Omental fat pad (tissue), 4 donors: ENCODE results near the gene MCM8. TPM values are rescaled to one million over a fixed set of nuclear protein-coding genes. Genes with fewer than 3 reads are reported as not detected.

Source experiments
- ATAC-seq: fragments of 150-250 bp; one replicate; pipeline ENCODE4 v1.9.1; 2016; ENCODE audit warnings: mild to moderate bottlenecking, moderate library complexity; ENCODE audit not compliant: low FRiP score
- DNase-seq: peaks from one replicate; pipeline ENCODE4 v3.0.0-alpha.2; 2019; ENCODE audit warnings: low spot score
- total RNA-seq, 4 donors: library from RNA; depleted of rRNA; stranded (reverse); fragments of >200 nt; gene quantifications; one replicate each; pipeline ENCODE4 v1.1.0, GENCODE V29; 2016
- TF ChIP-seq, protein P1 (sequence below), 3 donors: fragments of 450-650 bp; IDR thresholded peaks; one replicate each; pipeline ENCODE4 v1.5.1; 2016 to 2017; ENCODE audit warnings: antibody characterized with exemption in 3 of 3, mild to moderate bottlenecking in 3 of 3, moderate library complexity in 2 of 3

MCM8 gene
- total RNA-seq, 4 donors from 2014 or later: 2.3 to 8.0 (median 3.1) TPM

DNA sequence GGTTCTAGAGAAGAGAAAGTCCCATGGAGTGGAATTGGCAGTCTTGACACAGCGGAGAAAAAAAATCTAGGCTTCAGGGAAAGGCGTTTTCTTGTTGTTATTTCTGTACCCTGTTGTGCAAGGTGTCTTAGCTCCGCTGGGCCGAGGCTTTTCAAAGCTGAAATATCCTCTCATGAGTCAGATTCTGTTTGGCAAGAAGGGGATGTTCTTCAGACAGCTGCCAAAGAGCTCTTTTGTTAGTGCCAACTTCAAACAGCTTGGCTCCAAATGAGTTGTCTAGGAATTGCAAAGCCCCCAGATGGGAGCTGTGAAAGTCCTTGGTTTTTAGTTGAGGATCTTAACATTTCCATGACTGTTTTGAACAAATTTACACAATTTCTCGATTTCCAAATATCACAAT lies 57.8 kb downstream of the MCM8 start:
- ATAC-seq: peak; percentile 65
- no peak for DNase-seq
- TF ChIP-seq, protein P1, sequence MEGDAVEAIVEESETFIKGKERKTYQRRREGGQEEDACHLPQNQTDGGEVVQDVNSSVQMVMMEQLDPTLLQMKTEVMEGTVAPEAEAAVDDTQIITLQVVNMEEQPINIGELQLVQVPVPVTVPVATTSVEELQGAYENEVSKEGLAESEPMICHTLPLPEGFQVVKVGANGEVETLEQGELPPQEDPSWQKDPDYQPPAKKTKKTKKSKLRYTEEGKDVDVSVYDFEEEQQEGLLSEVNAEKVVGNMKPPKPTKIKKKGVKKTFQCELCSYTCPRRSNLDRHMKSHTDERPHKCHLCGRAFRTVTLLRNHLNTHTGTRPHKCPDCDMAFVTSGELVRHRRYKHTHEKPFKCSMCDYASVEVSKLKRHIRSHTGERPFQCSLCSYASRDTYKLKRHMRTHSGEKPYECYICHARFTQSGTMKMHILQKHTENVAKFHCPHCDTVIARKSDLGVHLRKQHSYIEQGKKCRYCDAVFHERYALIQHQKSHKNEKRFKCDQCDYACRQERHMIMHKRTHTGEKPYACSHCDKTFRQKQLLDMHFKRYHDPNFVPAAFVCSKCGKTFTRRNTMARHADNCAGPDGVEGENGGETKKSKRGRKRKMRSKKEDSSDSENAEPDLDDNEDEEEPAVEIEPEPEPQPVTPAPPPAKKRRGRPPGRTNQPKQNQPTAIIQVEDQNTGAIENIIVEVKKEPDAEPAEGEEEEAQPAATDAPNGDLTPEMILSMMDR (IDR thresholded peaks at IDR 0.05): no peak

DNA sequence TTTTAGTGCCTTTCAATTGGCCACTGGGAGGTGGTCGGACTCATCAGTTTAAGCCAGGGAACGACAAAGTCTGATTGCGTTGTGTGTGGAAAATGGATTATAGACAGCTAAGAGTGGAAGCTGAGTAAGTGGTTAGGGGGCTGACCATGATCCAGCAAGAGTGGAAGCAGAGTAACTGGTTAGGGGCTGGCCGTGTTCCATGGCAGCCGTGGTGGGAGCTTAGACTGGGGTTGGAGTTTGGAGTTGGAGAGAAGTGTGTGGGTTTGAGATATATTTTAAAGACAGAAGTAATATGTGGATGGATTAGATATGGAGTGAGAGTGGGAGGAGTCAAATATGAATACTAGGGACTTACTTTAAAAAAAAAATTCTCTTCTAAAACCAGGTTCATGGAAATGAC lies 61.7 kb downstream of the MCM8 start:
- ATAC-seq: no peak
- TF ChIP-seq, protein P1 (IDR thresholded peaks at IDR 0.05): no peak

GRCh38 chr20:6014017-6014416 lies 63.6 kb downstream of the MCM8 start:
- no peak for ATAC-seq
- DNase-seq: no peak
- TF ChIP-seq, protein P1 (IDR thresholded peaks at IDR 0.05): no peak

More for the DNA sequence above, 61.7 kb downstream of the MCM8 start:
- no peak for DNase-seq

- DNase-seq (no peak), ATAC-seq (no peak)
- TF ChIP-seq, protein P1 (IDR thresholded peaks at IDR 0.05): no peak
These were observed 64.5 kb downstream of the MCM8 start for GRCh38 chr20:6014957-6015356.

GRCh38 chr20:6017467-6017866 lies 67.0 kb downstream of the MCM8 start:
- TF ChIP-seq, protein P1 (IDR thresholded peaks at IDR 0.05): no peak
- ATAC-seq: no peak
- no peak for DNase-seq

- no peak for ATAC-seq
- DNase-seq: no peak
- TF ChIP-seq, protein P1 (IDR thresholded peaks at IDR 0.05): no peak
These were observed 67.4 kb downstream of the MCM8 start for GRCh38 chr20:6017880-6018279.

DNA sequence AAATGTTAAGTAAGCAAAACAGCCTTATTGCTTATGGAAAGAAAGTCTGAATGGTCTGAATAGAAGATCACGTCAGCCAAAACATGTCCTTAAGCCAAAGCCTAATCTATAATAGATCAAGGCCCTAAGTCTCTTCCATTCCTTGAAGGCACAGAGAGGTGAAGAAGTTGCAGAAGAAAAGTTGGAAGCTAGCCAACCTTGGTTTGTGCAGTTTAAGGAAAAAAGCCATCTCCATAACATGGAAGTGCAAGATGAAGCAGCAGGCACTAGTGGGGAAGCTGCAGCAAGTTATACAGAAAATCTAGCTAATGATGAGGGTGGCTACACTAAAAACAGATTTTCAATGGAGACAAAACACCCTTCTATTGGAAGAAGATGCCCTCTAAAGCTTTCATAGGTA lies 74.3 kb downstream of the MCM8 start:
- TF ChIP-seq, protein P1 (IDR thresholded peaks at IDR 0.05): no peak
- no peak for DNase-seq
- ATAC-seq: no peak
